Gastroesophageal sphincter (tissue), 4 donors: Measurements from ENCODE around the gene TPPP. TPM values are rescaled to one million over a fixed set of nuclear protein-coding genes. Genes with fewer than 3 reads are reported as not detected.

Source experiments
- ATAC-seq: fragments of 150-250 bp; one replicate; pipeline ENCODE4 v1.9.1; 2016; ENCODE audit warnings: mild to moderate bottlenecking, moderate library complexity
- H3K27ac ChIP-seq, 4 donors: fragments of 200-600 bp; sonication (generic) in 3 of 4; 1 replicate in 3 of 4; 2 replicates in 1 of 4; pipeline ENCODE4 v1.5.1; 2016 to 2019
- H3K27me3 ChIP-seq: fragments of 200-600 bp; sonication (generic); one replicate; pipeline ENCODE4 v1.5.1; 2019
- H3K36me3 ChIP-seq, 2 donors: fragments of 200-600 bp; sonication (generic); one replicate each; pipeline ENCODE4 v1.5.1; 2019; ENCODE audit warnings: control low read depth in 1 of 2
- H3K4me1 ChIP-seq, 3 donors: fragments of 200-600 bp; sonication (generic); 1 replicate in 2 of 3; 2 replicates in 1 of 3; pipeline ENCODE4 v1.5.1; 2016 to 2019; ENCODE audit warnings: control low read depth in 2 of 3
- H3K4me3 ChIP-seq, 2 donors: fragments of 200-600 bp; sonication (generic); one replicate each; pipeline ENCODE4 v1.5.1; 2019; ENCODE audit warnings: mild to moderate bottlenecking in 1 of 2, moderate library complexity in 1 of 2
- H3K9me3 ChIP-seq, 3 donors: fragments of 200-600 bp; sonication (generic); one replicate each; pipeline ENCODE4 v1.5.1; 2017 to 2019; ENCODE audit warnings: control low read depth in 2 of 3
- CTCF ChIP-seq, 4 experiments: fragments of 200-600 bp in 2 of 4; fragments of 450-650 bp in 2 of 4; sonication (generic) in 1 of 4; IDR thresholded peaks; one replicate each; pipeline ENCODE4 v1.5.1; 2017 to 2019; ENCODE audit warnings: antibody characterized with exemption in 4 of 4, mild to moderate bottlenecking in 2 of 4, moderate library complexity in 2 of 4
- EP300 ChIP-seq: sonication (generic); formaldehyde crosslinking; IDR thresholded peaks from one replicate; pipeline ENCODE4 v1.6.1; 2017; ENCODE audit warnings: antibody characterized with exemption, mild to moderate bottlenecking
- POLR2A ChIP-seq, 2 donors: fragments of 450-650 bp; IDR thresholded peaks; one replicate each; pipeline ENCODE4 v1.6.1; 2017; ENCODE audit warnings: antibody characterized with exemption in 2 of 2, mild to moderate bottlenecking in 2 of 2, moderate library complexity in 1 of 2
- POLR2AphosphoS5 ChIP-seq: sonication (generic); formaldehyde crosslinking; IDR thresholded peaks from one replicate; pipeline ENCODE4 v1.6.1; 2017; ENCODE audit warnings: antibody characterized with exemption
- WGBS, 2 donors: methylation state at CpG; one replicate each; pipeline ENCODE4 v1.1.5; 2018; ENCODE audit warnings: low coverage in 1 of 2; 5-methylcytosine and 5-hydroxymethylcytosine counted together
- total RNA-seq, 4 donors: library from RNA; depleted of rRNA; stranded (reverse); fragments of >200 nt; gene quantifications; one replicate each; pipeline ENCODE4 v1.1.0, GENCODE V29; 2016

Gene TPPP
- total RNA-seq, 4 donors from 2014 or later = 13.3 to 42.8 (median 32.0) TPM

- TF ChIP-seq CTCF (IDR thresholded peaks at IDR 0.05) (no peak), POLR2A (IDR thresholded peaks at IDR 0.05) (no peak), POLR2AphosphoS5 (no peak), EP300 (no peak)
- no peaks in the 10 kb centered on the region for H3K27me3 ChIP-seq
- ATAC-seq = peak; percentile 25
- peaks cover 0 to 77% of the 10 kb centered on the region in 2 donors for H3K36me3 ChIP-seq
- no peak overlapping the region for H3K4me3 ChIP-seq
- H3K4me1 ChIP-seq = peaks cover 0 to 24% (median under 1%) of the 10 kb centered on the region in 3 donors
- H3K27ac ChIP-seq = no peak overlapping the region
- H3K9me3 ChIP-seq = no peaks in the 10 kb centered on the region
- WGBS, 2 donors = 100% methylated on average over 3 of the region's 38 CpGs; no CpG with 5 or more reads in 1 of the 2 donors
Observed at GRCh38 chr5:663436-664342, 29.5 kb downstream of the TPPP start.

DNA sequence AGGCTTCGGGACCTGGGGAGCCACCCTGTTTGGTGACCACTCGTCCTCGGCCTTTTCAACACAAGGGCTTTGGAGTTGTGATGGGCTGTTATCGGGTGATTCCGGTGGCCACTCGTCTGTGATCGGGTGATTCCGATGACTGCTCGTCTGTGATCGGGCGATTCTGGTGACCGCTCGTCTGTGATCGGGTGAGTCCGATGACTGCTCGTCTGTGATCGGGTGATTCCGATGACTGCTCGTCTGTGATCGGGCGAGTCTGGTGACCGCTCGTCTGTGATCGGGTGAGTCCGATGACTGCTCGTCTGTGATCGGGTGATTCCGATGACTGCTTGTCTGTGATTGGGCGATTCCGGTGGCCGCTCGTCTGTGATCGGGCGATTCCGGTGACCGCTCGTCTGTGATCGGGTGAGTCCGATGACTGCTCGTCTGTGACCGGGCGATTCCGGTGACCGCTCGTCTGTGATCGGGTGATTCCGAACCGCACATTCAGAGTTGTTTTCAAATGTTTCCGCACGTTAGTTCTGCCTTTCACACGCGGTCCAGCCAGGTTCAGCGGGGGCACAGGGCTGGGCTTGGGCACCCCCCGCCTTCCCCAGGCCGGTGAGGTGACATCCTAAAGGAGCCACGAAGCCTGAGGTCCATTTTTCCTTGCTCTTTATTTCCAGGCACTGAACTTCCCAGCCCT lies 30.3 kb downstream of the TPPP start:
- Histone ChIP-seq H3K27me3 (no peaks in the 10 kb centered on the region), H3K27ac (no peak overlapping the region), H3K4me3 (no peak overlapping the region), H3K9me3 (peaks cover 0 to 3% (median 0%) of the 10 kb centered on the region in 3 donors), H3K36me3 (peaks cover 0 to 83% of the 10 kb centered on the region in 2 donors), H3K4me1 (peaks cover 0 to 18% (median 0%) of the 10 kb centered on the region in 3 donors)
- no peak for ATAC-seq
- 80 to 87% methylated on average over 3 to 27 of the region's 56 CpGs for WGBS, 2 donors
- TF ChIP-seq POLR2A (IDR thresholded peaks at IDR 0.05) (no peak), POLR2AphosphoS5 (no peak), CTCF (IDR thresholded peaks at IDR 0.05) (no peak), EP300 (no peak)

- H3K36me3 ChIP-seq = peaks cover 0 to 90% of the 10 kb centered on the region in 2 donors
- peaks cover 0 to 4% (median 0%) of the 10 kb centered on the region in 3 donors for H3K9me3 ChIP-seq
- H3K27me3 ChIP-seq = no peaks in the 10 kb centered on the region
- no peak overlapping the region for H3K27ac ChIP-seq
- H3K4me3 ChIP-seq = no peak overlapping the region
- no peak for ATAC-seq
- 99% methylated on average over 19 of the region's 53 CpGs; no CpG with 5 or more reads in 1 of the 2 donors for WGBS, 2 donors
- TF ChIP-seq EP300 (no peak), POLR2AphosphoS5 (no peak), CTCF (IDR thresholded peaks at IDR 0.05) (no peak), POLR2A (IDR thresholded peaks at IDR 0.05) (no peak)
- H3K4me1 ChIP-seq = peaks cover 0 to 12% (median 0%) of the 10 kb centered on the region in 3 donors
Observed at GRCh38 chr5:661891-662750, 31.0 kb downstream of the TPPP start.

DNA sequence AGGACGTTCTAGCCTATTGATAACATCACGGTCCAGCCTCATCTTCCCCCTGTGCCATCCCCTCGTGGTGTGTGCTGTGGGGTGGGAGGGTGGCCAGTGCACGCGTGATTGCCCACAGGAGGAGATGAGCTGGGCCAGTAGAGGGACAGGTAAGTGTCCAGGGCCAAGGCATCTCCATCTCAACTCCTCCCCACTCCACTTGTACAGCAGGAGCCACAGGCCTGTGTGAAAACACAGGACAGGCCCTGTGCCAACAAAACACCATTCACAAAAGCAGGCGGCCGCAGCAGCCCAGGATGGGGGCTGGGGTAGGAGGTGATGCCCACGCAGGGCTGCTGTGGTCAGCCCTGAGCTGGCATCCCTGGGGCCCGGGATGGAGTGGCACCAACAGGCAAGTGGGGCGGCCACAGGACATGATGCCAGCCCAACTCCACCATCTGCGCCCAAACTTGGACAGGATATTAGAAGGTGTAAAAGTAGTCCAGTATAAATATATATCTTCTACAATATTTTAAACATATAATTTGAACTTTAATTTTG lies 32.6 kb downstream of the TPPP start:
- Histone ChIP-seq H3K9me3 (peaks cover 0 to 4% (median 0%) of the 10 kb centered on the region in 3 donors), H3K4me3 (no peak overlapping the region), H3K27ac (no peak overlapping the region), H3K36me3 (peaks cover 0 to 83% of the 10 kb centered on the region in 2 donors), H3K4me1 (no peaks in the 10 kb centered on the region), H3K27me3 (no peaks in the 10 kb centered on the region)
- ATAC-seq = no peak
- WGBS, 2 donors = 86 to 89% methylated on average over 2 to 5 of the region's 11 CpGs
- no peak for TF ChIP-seq CTCF (IDR thresholded peaks at IDR 0.05)
- no peak for TF ChIP-seq POLR2AphosphoS5
